GM23338 (cell line): ENCODE data around the gene CCL18.

Experiments
- CREB1 ChIP-seq: fragments of 250-450 bp; sonication (Bioruptor Pico); IDR thresholded peaks from 2 replicates; pipeline ENCODE4 v1.5.0; 2020; ENCODE audit warnings: low read depth, mild to moderate bottlenecking, moderate library complexity
- CTCF ChIP-seq, 2 experiments: fragments of 200-600 bp in 1 of 2; sonication (generic) in 1 of 2; conservative IDR thresholded peaks; 2 replicates each; pipeline versions ENCODE4 v1.5.1 to v1.6.1; 2016 to 2017; ENCODE audit warnings: antibody characterized with exemption in 2 of 2, low read depth in 2 of 2, mild to moderate bottlenecking in 2 of 2, moderate library complexity in 1 of 2
- JUNB ChIP-seq: IDR thresholded peaks from one replicate; pipeline ENCODE4 v1.6.1; 2016; ENCODE audit warnings: antibody characterized with exemption; ENCODE audit not compliant: unreplicated experiment
- POLR2AphosphoS5 ChIP-seq: IDR thresholded peaks from 2 replicates; pipeline ENCODE4 v1.6.1; 2016; ENCODE audit warnings: antibody characterized with exemption, low read depth
- REST ChIP-seq: IDR thresholded peaks from one replicate; pipeline ENCODE4 v1.6.1; 2018; ENCODE audit warnings: antibody characterized with exemption; ENCODE audit not compliant: unreplicated experiment
- STAT1 ChIP-seq: IDR thresholded peaks from one replicate; pipeline ENCODE4 v1.6.1; 2016; ENCODE audit warnings: antibody characterized with exemption; ENCODE audit not compliant: unreplicated experiment

- TF ChIP-seq CTCF (conservative IDR thresholded peaks at IDR 0.05; ENCODE audit: low read depth in 2 of 2) (no peak), REST (no peak), STAT1 (no peak), POLR2AphosphoS5 (no peak), CREB1 (no peak), JUNB (no peak)
Measured at GRCh38 chr17:36014946-36015345, 49.1 kb upstream of the CCL18 start.
